Stimulated activated naive CD4-positive, alpha-beta T cell treated with Interleukin-2 at 50 U/mL for 16 hours (primary cell): Measurements from ENCODE around the gene TRIM29.
"Not testable (repeated sequence)": the region's sequence is repeated elsewhere in the genome, so short reads cannot be mapped to it uniquely, and the experiment has no call there.

Experiments used
- DNase-seq: peaks from one replicate; lab custom pipeline; 2025; lab: John Stamatoyannopoulos, UW

The TRIM29 gene

DNA sequence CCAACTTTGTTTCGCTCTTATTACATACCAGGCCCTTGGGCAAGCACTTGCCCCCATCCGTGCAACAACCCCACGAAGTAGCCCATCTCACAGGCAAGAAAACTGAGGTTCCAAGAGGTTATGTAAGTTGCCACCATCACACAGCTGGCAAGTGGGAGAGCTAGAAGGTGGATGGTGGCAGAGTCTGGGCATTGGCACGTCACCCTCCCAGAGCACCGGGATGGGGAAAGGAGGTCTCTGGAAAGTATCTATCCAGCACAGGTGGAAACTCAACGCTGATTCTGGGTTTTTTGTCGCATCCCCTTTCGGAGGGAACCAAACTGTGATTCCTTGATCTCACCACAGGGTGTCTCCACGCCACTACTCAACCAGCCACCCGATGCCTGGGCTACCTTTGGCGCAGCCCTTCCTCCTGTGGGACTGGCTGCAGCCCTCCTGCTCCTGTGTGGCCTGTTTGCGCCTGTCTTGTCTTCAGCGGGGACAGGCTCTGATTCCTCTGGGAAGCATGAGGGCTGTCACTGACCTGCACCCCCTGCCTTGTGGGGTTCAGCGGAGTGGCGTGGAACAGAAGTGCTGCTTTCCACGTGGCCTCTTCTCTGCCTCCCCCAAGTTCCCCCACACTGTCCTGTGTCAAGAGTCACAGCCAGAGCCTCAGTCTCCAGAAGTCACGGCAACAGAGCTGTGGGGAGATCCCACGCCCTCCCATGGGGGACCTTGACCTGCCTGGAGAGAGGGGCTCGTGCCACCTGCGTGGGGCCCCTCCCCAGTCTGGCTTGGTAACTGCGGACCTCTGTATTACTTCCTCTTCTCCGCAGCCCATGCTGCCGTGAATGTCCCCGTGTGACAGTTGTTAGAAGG lies 34.4 kb upstream of the TRIM29 start:
- DNase-seq = peak; percentile 21

DNA sequence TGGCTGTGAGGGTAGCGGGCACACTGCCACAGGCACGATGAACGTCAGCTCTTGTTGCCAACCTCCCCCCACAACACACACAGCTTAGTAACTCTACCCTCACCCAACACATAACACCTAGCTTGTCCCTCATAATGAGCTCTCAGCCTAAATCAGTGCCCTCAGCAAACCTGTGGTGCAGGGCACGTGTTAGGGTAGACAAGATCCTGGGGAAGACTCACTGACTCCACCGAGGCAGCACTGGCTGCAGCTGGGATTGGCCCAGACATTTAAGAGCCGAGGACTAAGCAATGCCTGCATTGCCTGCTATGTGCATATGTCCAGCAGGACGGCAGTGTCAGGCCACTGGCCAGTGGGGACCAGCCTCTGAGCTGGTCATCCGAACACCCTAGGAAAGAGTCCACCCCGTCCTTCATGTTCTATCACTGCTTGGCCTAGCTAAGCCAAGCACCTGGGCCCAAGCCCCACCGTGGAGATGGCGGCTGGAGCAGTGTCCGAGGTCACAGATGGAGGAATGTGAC lies 32.9 kb upstream of the TRIM29 start:
- DNase-seq = no peak

DNA sequence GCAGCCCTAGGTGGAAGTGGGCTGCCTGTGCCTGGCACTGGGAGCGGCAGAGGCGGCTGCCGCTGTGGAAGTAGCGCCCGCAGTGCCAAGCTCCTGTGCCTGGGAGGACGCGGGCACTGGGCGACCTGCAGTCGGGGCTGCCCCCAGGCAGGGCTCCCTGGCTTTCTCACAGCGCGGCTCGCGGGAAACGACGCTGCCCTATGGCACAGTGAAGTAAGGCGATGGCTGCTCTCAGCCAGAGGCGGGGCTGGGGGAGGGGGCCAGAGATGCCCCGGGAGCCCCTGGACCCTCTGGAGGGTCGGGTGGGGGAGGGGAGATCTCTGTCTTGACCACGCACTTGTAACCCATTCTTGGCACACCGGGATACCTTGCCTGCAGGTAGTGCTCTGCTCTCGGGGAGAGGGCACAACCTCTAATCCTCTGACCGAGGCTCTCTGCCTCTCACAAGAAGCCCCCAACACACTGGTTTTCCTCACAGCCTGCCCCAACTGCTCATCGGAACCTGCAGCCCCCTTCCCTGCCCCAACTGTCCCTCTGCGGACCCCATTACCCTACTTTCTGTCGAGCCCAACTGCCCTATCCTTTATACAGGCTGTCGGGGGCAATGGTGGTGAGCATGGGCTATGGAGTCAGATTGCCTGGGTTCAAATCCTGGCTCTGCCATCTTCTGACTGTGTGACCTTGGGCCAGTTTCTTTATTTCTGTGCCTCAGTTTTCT lies 32.2 kb upstream of the TRIM29 start:
- no peak for DNase-seq

- peak; percentile 46 for DNase-seq
Observed at GRCh38 chr11:120168960-120169681, 31.2 kb upstream of the TRIM29 start.

DNA sequence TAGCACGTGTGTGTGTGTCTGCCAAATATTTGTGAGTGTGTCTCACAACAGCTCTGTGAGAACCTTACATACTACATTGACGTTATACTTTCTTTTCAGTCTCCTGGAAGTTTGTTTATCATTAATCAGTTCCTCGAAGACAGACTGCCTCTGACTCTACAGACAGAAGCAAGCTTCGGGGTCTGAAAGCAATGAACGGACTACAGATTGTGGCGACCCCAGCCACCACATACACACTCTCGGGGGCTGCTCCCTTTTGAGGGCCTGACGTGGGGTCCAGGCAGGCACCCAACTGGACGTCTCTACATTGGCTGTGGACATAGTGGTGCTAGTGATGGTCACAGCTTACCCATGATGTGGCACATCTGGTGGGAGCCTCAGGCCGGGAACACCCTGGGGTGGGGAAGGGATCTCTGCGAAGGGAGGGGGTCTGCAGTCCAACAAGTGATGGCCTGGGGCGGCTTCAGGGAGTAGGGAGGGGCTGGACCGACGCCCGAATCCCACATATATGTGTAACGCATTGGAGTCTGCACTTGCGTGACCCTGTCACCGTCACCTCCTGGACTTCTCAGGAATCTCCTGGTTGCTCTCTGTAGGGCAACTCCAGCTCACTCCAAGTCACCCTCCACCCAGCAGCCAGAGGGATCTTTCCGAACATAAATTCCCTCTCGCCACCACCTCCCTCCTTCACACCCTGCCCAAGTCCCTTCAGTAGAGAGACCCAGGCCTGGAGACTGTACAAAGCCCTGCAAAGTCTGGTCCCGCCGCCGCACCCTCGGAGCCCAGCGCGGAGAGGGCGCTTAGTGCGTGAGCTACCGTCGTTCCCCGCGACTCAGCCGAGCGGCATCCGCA lies 30.4 kb upstream of the TRIM29 start:
- no peak for DNase-seq

DNA sequence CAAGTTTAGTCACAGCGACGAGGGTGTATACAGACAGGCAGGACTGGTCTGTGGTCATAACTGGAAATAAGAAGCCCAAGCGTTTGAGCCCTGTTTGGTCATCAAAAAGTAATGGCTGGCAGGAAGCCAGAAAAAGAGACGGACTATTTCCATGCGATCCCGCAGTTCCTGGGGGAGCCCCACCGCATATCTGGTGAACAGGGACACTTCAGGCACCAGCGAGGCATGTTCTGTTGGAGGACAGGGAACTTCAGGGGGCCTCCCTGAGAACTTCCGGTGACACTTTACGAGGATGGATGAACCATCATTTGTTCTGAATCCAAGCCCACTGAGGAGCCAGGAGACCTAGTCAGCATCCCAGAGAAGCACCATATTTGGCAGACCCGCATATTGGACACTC lies 29.7 kb upstream of the TRIM29 start:
- DNase-seq = no peak

DNA sequence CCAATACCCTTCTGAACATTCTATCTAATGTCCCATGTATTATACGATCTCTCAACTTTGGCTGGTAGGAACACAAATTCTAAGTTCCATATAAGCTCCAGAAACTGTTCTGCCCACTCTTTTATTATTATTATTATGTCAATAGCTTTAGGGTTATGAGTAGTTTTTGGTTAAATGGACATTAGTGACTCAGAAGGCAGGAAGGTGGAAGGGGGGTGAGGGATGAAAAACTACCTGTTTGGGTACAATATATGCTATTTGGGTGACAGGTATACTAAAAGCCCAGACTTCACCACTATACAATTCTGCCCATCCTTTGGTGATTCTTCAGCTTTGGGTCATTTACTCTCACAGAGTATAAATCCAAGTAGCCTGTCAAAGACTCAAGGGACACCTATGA lies 22.5 kb upstream of the TRIM29 start:
- DNase-seq = no peak

DNA sequence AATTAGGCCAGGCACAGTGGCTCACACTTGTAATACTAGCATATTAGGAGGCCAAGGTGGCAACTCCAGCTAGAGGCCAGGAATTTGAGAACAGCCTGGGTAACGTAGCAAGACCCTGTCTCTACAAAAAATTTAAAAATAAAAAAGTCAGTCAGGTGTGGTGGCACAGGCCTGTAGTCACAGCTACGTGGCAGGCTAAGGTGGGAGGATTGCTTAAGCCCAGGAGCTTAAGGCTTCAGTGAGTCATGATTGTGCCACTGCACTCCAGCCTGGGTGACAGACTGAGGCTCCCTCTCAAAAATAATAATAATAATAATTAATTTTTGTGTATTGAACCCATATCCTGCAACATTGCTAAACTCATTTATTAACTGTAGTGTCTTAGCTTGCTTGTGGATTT lies 15.3 kb upstream of the TRIM29 start:
- DNase-seq = no peak

DNA sequence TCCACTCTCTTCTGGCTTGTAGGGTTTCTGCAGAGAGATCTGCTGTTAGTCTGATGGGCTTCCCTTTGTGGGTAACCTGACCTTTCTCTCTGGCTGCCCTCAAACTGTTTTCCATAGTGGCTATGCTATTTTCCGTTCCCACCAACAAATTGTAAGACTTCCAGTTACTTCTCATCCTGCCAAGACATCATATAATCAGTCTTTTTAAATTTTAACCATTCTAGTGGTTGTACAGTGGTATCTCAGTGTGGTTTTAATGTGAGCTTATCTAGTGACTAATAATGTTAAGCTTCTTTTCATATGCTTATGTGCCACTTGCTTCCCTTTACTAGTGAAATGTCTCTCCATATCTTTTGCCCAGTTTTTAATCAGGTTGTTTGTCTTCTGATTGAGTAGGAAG lies 13.6 kb upstream of the TRIM29 start:
- DNase-seq = no peak

- no peak for DNase-seq
Observed at GRCh38 chr11:120149246-120149645, 11.3 kb upstream of the TRIM29 start.

GRCh38 chr11:120147950-120148270 lies 10.0 kb upstream of the TRIM29 start:
- no peak for DNase-seq

GRCh38 chr11:120147094-120147949 lies 9.4 kb upstream of the TRIM29 start:
- DNase-seq = no peak

DNA sequence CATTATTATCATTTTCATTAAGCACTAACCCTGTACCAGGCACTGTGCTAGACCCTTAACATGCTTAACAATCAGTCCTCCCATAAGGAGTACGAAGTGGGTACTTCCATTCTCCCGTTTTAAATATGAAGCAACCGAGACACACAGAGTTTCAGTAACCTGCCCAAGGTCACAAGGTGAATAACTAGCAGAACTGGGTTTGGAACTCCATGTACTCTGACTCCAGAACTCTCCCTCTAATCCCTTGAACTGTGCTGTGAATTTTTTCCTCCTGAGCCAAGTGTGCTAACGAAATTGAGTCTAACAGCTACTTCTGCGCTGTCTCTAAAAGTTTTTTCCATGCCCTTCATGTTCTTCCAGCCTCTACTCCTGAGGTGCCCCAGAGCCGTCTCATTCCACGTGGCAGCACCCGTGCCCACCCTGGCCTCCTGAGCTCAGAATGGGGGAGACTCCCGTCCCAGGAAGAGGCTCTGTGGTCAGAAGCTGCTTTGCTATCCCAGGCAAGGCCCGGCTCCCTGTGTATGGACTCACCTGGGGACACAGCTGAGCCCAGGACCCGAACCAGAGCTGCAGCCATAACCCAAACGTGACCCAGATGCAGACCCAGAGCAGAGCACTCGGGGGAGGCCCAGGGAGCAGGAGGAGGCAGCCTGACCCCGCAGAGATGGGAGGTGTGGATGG lies 8.6 kb upstream of the TRIM29 start:
- DNase-seq = no peak

- no peak for DNase-seq
Observed at GRCh38 chr11:120144501-120144900, 6.6 kb upstream of the TRIM29 start.

DNA sequence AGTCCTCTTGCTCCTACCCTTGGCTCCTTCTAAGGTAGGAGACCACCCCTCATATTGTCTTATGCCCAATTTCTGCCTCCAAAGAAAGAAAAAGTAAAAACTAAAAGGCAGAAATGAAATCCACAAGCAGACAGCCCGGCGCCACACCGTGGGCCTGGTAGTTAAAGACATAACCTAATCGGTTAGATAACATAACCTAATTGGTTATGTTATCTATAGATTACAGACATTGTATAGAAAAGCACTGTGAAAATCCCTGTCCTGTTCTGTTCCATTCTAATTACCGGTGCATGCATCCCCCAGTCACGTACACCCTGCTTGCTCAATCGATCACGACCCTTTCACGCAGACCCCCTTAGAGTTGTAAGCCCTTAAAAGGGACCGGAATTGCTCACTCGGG lies 5.6 kb upstream of the TRIM29 start:
- not testable (repeated sequence) for DNase-seq

GRCh38 chr11:120142441-120143100 lies 4.7 kb upstream of the TRIM29 start:
- no peak for DNase-seq

DNA sequence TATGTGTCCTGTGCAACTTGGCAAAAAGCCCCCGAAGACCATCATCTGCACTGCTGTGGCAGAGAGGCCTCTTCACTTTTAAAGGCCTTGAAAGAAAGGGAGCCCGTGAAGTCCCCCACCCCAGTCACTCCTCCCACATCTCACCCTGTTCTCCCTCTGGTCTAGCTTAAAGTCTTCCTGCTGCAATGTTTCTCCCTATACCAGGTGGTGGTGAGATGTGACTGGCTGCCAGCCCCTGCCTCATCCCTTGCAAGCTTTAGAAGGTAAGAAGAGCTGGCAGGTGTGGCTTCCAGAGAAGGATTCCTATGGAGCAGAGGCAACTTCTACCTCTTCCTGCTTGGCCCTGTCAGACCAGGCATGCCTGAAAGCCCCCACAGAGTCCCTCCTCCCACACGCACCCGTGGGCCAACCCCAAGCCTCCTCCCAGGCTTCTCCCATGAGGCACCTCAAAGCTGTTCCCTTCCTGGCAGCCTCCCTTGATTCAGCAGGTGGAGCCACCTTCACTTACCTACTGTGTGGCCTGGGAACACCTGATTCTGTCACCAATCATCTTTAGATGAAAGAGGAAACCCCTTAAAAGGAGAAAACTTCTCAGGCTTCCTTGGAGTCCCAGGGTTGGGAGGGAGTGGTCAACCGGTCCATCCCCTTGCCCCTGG lies 4.0 kb upstream of the TRIM29 start:
- DNase-seq = no peak

DNA sequence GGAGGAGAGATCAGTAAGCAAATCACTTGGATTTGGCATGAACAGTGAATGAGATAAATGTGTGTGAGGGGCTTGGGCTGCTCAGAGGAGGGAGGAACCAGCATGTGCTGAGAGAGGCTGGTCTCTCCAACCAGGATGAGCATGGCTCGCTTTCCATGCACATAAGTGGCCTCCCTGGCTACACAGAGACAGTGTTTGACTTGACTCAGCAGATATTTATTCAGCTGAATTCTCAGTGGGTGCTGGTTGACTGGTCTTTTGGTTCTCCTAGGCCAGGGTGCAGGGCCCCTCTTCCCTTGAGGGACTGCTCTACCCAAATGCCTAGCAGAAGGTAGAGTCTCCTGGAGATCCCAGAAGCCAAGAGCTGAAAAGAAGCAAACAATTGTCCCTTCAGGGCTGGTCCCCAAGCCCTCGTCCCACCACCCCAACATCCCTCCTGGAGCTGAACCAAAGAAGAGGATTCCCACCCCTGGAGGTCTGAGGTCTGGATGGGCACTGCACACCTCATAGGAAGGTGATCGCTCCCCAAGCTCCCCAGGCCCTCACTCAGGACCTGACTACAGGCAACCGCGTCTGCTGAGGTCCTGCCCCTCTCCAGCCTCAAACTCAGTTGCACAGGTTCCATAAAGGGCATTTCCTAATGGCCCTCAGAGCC lies 3.3 kb upstream of the TRIM29 start:
- DNase-seq = no peak
